HG02763 (cell line): ENCODE measurements around the gene SPINT2.
"Not testable (repeated sequence)": the region's sequence is repeated elsewhere in the genome, so short reads cannot be mapped to it uniquely, and the experiment has no call there.

Experiments
- ATAC-seq: cut with Tn5 transposase; IDR thresholded peaks from one replicate; pipeline ENCODE4 v1.9.1; 2021; ENCODE audit warnings: mild to moderate bottlenecking, moderate library complexity; ENCODE audit not compliant: unreplicated experiment

SPINT2 gene

DNA sequence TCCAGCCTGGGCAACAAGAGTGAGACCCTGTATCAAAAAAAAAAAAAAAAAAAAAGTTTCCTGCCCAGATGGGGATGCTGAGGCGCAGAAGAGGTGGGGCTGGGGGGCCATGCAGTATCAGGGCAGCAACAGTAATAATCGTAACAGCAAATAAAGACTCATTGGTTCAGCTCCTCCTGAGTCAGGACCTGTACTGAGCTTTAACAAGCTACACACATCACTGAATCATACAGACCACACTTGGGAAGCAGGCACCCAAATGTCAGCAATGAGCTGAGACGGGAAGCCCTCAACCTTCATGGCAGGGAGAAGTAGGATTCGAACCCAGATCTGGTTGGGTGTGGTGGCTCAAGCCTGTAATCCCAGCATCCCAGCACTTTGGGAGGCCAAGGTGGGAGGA is 29.8 kb upstream of the SPINT2 start:
- ATAC-seq: no peak

DNA sequence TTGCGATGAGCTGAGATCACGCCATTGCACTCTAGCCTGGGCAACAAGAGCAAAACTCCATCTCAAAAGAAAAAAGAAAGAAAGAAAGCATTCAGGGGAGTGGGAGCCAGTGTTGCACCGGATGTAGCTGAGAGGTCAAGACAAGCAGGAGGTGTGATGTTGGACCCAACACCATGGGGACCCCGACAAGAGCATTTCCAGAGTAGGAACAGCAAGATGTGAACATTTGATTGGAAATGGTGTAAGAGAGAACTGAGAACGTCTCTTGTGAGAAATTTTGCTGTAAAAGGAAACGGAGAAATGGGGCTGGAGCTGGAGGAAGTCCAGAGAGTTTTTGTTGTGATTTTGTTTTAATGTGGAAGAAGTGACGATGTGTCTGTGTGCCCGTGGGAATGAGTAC is 24.6 kb upstream of the SPINT2 start:
- ATAC-seq: no peak

DNA sequence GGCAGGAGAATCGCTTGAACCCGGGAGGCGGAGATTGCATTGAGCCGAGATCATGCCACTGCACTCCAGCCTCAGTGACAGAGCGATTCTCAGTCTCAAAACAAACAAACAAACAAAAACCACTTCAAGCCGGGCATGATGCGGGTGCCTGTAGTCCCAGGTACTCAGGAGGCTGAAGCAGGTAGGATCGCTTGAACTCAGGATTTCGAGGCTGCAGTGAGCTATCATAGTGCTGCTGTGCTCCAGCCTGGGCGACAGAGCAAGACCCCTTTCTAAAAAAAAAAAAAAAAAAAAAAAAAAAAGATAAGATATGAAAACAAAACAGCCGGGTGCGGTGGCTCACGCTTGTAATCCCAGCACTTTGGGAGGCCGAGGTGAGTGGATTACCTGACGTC is 21.1 kb upstream of the SPINT2 start:
- no peak for ATAC-seq

DNA sequence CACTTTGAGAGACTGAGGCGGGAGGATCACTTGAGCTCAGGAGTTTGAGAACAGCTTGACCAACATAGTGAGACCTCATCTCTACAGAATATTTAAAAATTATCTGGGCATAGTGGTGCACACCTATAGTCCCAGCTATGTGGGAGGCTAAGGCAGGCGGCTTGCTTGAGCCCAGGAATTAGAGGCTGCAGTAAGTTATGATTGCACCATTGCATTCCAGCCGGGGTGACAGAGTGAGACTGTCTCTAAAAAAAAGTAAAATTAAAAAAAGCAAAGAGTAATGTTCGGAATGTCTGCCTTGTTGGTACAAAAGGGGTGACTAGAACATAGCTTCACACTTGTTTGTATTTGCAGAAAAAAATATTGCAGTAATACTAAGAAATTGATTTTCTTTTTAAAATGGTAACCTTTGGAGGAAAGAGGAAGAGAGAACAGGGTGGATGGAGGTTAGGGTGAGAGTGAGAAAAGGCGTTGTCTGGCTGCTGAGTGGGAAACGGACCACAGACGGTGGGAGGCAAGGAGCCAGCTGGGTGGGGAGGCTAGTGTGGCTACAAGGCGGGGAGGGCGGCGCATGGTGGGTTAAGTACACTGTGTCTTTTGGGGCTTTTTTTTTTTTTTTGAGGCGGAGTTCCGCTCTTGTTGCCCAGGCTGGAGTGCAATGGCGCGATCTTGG is 18.4 kb upstream of the SPINT2 start:
- ATAC-seq: no peak

DNA sequence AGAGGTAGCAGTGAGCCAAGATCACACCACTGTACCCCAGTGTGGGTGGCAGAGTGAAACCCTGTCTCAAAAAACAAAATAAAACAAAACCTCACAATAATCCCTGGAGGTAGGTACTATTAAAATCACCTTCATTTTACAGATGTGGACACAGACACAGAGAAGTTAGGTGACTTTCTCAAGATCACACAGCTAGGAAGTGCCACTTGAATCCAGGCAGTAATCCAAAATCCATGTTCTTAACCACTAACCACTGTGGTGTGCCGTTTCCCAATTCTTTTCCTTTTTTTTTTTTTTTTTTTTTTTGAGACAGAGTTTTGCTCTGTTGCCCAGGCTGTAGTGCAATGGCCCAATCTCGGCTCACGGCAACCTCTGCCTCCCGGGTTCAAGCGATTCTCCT is 17.2 kb upstream of the SPINT2 start:
- no peak for ATAC-seq

DNA sequence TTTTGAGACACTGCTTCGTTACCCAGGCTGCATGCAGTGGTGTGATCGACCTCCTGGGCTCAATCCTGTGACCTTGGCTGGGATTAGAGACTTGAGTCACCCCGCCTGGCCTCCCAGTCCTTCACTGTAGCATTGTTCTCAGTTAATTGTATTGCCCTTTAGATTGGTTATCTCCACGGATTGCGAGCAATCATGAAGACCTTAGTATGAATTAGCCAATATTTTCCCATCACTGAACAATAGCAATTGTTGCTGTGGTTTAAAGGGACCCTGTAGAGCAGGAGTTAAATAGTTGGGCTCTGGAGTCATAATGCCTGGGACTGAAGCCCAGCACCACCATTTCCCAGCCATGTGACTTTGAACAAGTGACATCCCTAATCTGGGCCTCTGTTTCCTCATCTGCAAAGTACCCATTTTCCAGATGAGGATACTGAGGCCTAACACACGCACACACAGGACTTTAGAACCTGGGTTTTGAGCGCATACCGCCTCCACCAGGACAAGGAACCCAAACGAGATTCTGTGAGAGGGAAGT is 16.6 kb upstream of the SPINT2 start:
- ATAC-seq: no peak

DNA sequence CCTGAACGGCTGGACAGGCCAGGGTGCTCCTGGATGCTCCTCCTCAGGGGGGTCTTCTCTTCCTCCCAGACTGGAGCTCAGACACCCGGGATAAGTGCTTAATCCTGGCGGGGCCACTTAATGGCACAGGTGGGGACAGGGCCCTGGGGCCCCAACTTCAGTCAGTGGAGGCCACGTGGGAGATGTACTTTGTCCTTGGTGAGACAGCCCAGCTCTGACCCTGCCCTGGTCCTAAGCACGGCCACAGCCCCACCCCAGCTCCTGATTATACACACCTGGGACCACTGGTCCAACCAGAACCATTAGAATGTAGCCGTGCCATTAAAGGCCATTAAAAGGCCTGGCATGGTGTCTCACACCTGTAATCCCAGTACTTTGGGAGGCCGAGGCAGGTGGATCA is 16.0 kb upstream of the SPINT2 start:
- ATAC-seq: no peak

DNA sequence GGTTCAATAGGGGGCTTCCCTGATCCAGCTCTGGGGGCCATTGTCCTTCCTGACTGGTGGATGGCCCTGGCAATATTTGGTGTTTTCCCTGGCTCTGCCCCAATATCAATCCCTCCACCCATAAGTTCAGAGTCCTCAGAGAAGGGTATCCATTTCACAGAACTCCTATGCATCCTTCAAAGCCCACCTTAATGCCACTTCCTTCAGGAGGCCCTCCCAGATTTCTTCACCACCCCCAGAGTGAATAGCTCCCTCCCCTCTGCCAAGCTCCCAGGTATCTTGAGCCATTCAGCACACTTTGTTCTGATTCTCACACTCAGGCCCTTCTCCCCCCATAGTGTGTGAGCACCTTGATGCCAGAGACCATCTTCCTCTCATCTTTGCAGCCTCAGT is 13.9 kb upstream of the SPINT2 start:
- ATAC-seq: no peak

DNA sequence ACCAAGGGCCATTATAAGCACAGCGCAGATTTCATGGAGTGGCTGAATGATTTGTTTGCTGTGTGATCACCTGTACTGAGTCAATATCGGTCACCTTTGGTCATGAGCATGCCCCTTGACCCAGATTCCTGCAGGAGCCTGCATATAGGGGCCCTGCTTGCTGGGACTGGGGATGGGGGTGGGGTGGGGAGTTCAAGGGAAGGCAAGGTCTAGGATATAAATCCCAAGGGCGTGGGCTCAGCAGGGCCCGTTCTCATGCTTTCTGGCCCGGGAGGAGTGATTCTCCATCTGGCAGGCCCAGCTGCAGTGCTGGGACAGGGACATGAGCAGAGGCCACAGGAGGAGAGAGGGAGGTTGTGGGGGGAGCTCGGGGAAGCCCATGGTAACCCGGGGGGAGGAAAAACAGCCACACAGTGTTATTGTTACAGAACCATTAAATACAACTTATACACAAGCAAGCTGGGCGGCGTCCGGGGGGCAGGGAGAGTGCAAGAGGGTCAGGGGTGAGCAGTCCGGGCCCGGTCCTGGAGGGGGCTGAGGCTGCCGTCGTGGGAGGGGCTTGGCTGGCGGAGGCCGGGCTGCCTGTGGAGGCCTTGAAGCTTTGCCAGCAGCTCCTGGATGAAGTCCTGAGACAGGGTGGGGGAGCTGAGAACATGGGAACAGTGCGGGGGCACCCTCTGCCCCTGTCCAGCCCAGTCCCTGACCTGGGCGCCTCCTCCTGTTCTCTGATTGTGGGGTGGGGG is 13.4 kb upstream of the SPINT2 start:
- ATAC-seq: no peak

DNA sequence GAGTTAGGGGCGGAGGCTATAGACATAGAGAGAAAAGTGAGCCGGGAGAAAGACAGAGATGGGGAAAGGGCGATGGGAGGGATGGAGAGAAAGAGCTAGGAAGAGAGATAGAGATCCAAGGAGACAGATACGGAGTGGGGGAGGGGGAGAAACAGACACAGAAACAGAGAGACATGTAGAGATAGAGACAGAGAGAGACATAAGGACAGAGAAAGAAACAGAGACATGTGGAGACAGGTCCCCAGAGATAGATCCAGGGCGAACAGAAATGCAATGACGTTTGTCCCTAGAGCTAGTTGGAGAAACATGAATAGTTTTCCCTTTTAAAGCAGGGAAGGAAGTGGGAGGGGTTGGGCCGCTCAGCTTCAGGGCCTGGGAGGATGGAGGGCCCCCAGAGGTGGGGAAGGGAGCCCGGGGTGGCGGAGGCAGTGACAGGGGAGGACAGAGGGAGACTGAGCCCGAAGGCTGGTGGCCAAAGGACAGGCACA is 12.8 kb upstream of the SPINT2 start:
- ATAC-seq: no peak

DNA sequence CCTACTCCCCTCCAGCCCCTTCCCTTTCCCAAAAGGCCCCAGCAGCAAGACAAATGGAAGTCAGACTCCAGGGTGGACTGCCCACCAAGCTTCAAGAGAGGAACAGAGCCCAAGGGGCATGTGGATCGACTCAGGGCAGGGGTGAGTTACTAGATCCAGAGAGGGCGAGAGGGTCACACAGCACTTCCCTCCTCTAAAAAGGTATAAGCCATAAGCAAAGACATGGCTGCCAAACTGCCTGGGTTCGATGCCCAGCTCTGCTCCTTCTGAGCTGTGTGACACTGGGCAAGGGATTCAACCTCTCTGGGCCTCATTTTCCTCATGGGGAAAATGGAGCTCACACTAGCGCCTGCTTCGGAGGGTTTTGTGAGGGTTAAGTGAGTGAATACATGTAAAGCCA is 12.0 kb upstream of the SPINT2 start:
- ATAC-seq: no peak

DNA sequence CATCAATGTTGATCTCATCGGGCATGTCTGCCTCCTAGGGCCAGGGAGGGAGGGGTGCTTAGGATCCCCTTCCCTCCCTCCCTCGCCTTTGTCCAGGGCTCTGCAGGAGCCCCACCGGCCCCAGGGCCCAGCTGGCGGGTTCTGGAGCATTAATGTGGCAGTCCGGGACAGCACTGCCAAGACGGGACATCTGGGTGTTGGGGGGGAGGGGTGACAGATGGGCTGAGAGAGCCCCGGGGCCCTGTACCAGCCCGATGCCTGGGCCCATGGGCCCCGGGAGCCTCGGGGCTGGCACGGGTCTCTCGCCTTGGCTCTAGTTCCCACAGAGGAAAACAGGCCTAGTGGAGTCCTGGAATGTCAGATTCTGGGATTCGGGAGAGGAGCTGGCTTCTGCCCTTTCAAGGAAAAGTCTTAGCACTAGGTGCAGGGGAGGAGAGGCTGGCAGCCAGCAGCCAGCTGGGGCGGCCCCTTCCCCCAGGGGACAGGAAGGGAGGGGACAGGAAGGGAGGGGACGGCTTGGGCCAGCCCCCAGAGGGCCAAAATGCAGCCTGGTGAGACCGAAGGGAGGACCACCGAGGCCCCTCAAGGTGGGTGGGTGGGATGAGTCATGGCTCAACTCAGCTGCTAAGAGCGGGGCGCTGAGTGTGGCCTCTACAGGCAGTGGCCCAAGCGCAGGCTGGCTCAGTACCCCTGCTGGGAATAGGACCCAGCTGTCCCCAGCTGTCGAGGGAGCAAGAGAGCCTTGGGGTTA is 11.3 kb upstream of the SPINT2 start:
- no peak for ATAC-seq

DNA sequence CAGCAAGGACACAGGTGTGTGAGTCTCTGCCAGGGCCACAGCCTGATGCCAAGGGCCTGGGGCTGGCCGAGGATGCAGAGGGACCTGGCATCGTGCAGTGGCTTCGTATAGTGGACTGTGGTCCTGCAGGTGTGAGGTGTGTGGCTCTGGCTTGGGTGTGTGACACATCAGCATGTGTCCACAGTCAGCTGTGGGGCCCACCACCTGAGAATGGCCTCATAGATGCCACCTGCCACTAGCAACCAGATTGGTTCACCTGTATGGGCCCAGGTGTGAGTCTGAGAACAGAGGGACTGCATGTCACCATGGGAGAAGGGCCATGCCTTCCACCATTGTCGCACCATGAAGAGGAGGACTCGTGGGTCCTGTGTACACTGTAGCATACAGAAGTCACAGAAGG is 10.6 kb upstream of the SPINT2 start:
- ATAC-seq: no peak

DNA sequence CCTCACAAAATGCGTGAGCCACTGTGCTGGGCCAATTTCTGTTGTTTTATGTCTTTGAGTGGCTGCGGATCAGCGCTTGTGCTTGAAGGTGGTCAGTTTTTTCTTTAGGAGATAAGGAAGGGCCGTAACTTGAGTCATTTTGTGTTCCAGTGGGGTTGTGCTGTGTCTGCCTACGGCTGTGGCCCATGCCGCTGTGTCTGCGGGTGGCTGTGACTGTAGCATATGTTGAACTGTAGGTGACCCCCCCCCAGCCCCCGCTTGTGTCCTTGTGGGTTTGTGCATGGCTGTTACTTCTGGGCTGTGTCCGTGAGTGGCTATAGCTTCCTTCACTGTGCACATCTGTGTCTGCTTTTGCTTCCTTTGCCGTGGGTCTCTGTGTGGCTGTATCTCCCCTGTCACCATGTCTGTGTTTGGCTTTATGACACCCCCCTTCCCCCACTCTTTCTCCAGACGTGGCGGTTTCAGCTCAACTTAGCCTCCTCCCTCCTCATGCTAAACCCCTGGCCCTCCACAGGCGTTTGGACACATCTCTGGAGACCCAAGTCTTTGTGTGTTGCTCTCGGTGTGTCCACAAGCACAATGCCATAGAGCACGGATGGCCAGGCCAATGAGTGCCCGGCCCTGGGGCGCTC is 8.9 kb upstream of the SPINT2 start:
- ATAC-seq: no peak

DNA sequence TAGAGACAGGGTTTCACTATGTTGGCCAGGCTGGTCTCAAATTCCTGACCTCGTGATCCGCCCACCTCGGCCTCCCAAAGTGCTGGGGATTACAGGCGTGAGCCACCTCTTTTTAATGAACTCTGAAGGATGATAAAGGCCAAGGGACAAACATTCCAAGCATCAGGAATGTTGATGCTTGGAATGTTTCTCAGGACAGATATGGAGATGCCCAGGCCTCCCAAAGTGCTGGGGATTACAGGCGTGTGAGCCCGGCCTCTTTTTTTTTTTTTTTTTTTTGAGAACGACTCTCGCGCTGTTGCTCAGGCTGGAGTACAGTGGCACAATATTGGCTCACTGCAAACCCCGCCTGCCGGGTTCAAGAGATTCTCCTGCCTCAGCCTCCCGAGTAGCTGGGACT is 2.4 kb upstream of the SPINT2 start:
- ATAC-seq: not testable (repeated sequence)

DNA sequence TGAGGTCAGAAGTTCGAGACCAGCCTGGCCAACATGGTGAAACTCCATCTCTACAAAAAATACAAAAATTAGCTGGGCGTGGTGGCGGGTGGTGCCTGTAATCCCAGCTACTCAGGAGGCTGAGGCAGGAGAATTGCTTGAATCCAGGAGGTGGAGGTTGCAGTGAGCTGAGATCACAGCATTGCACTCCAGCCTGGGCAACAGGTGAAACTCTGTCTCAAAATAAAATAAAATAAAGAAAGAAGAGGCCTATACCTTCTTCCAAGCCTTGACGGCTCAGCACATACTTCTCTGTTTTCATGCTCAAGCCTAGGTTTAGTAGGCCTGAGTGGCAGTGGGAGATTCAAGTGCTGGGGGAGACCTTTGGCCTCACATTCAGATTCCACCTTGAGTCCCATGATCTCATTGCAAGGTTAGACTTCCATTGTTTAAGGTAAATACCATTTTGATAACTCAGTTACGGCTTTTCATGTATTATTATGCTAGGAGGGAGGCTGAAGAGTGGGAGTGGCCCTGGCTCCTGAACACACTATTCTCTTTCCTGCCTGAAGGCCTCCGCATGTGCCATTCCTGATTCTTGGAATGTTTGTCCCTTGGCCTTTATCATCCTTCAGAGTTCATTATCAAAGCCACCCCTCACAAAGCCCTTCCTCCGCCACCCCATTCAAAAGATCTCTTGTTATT is 1.6 kb upstream of the SPINT2 start:
- no peak for ATAC-seq

DNA sequence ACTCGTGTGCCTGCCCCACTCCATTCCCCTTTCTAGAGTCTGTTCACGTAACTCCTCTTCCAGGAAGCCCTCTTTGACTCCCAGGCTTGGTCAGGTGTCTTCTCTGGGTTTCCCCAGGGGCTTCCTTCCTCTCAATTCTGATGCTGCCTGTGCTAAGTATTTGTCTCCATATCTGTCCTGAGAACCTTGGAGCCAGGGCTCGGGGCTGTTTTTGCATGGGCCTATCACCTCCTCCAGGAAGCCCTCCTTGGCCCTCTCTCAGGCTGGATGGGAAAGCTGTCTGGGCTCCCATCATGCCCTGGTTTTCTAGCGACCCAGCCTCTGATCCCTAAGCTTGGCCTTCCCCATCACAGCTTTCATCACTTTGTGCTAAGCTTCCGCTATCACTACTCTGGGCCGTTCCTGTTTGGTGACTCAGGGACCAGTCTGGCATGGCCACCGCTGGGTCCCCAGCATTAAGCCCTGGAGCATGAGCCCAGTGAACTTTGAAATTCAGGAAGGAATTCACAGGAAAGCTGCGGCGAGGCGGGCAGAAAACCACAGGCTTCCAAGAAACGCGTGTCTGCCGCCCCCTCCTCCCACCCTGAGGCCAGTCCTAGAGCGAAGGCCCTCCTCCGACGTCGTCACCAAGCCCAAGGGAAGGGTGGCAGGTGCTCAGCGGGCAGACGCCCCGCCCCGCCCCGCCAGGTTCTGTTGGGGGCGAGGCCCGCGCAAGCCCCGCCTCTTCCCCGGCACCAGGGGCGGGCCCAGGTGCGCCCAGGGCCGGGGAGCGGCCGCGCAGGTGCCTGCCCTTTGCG is 486 bp upstream of the SPINT2 start:
- no peak for ATAC-seq

DNA sequence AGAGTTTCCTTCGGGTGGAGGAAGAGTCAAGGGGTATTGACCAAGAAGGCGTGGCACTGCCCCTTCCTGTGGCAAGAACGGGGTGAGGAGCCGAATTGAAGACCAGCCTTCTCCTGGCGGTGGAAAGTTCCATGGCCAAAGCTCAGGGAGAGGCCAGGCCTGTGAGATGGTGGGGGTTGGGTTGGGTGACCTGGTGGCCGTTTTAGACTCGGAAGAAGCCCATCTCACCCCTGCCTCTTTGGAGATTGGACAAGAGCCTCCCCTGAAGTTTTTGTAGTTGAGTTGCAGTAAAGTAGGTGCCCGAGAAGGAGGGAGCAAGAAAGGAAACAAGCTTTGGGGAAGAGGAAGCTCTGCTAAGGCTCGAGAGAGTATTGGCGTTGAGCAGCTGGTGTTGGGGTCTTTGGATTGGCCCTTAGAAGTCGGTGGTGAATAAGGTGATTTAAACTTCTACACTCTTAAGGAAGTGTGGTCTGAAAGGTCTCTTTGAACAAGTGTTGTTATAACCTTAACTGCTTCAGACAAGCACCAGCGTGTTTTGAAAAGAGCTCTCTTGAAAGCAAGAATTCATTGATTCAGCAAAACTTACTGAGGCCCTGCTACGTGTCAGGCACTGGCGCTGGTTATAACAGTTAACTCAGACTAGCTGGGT is 964 bp downstream of the SPINT2 start:
- ATAC-seq: no peak

DNA sequence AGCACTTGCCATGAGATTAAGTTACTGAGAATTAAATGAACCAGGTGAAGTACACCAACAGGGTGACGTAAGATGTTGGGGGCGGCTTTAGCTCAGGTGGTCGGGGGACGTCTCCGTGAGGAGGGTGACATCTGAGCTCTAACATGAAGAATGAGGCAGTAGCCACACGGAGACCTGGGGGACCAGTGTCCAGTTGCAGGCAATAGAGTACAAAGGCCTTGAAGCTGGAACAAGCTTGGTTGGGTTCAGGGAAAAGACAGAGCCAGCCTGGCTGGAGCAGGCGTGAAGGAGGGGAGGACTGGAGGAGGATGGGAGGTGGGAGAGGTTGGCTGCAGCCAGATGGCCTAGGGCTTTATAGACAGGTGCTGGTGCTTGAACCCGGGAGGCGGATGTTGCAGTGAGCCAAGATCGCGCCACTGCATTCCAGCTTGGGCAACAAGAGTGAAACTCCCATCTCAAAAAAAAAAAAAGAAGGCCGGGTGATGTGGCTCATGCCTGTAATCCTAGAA is 1.6 kb downstream of the SPINT2 start:
- no peak for ATAC-seq
